GM12878 (cell line): Measurements from ENCODE around the gene SESN1. TPM values are rescaled to one million over a fixed set of nuclear protein-coding genes. Genes with fewer than 3 reads are reported as not detected.

Source experiments
- CBFB ChIP-seq: IDR thresholded peaks from 2 replicates; pipeline ENCODE4 v1.6.1; 2016; ENCODE audit warnings: antibody characterized with exemption, low read depth
- DPF2 ChIP-seq: fragments of 450-650 bp; IDR thresholded peaks from 2 replicates; pipeline ENCODE4 v1.6.1; 2017; ENCODE audit warnings: mild to moderate bottlenecking
- ETV6 ChIP-seq, 2 experiments: fragments of 450-650 bp in 1 of 2; IDR thresholded peaks in 1 of 2; conservative IDR thresholded peaks in 1 of 2; 2 replicates each; pipeline ENCODE4 v1.6.1; 2014; ENCODE audit warnings: antibody characterized with exemption in 1 of 2, borderline replicate concordance in 1 of 2, low read depth in 1 of 2, mild to moderate bottlenecking in 1 of 2, moderate library complexity in 1 of 2
- FOXK2 ChIP-seq: fragments of 450-650 bp; IDR thresholded peaks from 2 replicates; pipeline ENCODE4 v1.6.1; 2017; ENCODE audit warnings: mild to moderate bottlenecking, moderate library complexity
- IKZF1 ChIP-seq: fragments of 450-650 bp; conservative IDR thresholded peaks from 2 replicates; pipeline ENCODE4 v1.6.1; 2017; ENCODE audit warnings: antibody characterized with exemption, mild to moderate bottlenecking
- JUNB ChIP-seq: IDR thresholded peaks from 2 replicates; pipeline ENCODE4 v1.6.1; 2016; ENCODE audit warnings: antibody characterized with exemption, mild to moderate bottlenecking
- KAT2A ChIP-seq: conservative IDR thresholded peaks from 2 replicates; pipeline ENCODE4 v1.6.1; 2011; ENCODE audit warnings: low read depth, low read length; ENCODE audit not compliant: control insufficient read depth
- KDM1A ChIP-seq: fragments of 200-600 bp; sonication (generic); IDR thresholded peaks from 2 replicates; pipeline ENCODE4 v1.6.1; 2016; ENCODE audit warnings: borderline replicate concordance
- MEF2A ChIP-seq: IDR thresholded peaks from 2 replicates; pipeline ENCODE4 v1.6.1; 2011; ENCODE audit warnings: low read depth, mild to moderate bottlenecking, low read length, moderate library complexity; ENCODE audit not compliant: insufficient read depth
- NBN ChIP-seq: fragments of 450-650 bp; IDR thresholded peaks from 2 replicates; pipeline ENCODE4 v1.6.1; 2016
- SREBF2 ChIP-seq: IDR thresholded peaks from 2 replicates; pipeline ENCODE4 v1.6.1; 2012; ENCODE audit warnings: mild to moderate bottlenecking, low read length
- TARDBP ChIP-seq: IDR thresholded peaks from 2 replicates; pipeline ENCODE4 v1.6.1; 2016; ENCODE audit warnings: borderline replicate concordance
- TCF12 ChIP-seq: IDR thresholded peaks from 2 replicates; pipeline ENCODE4 v1.6.1; 2011; ENCODE audit warnings: low read depth, mild to moderate bottlenecking, low read length
- YY1 ChIP-seq: IDR thresholded peaks from 2 replicates; pipeline ENCODE4 v1.6.1; 2011; ENCODE audit warnings: low read depth, mild to moderate bottlenecking, low read length
- polyA plus RNA-seq, 11 experiments: library from polyadenylated mRNA; depleted of rRNA in 4 of 11; unstranded in 6 of 11; stranded (reverse) in 5 of 11; fragments of >200 nt; fragmentation: Nextera tagmentation in 4 of 11; fragmentation: Illumina TruSeq in 1 of 11; extraction: Ambion mirVana in 4 of 11; extraction: Trizol in 1 of 11; gene quantifications; 1 replicate in 1 of 11; 2 replicates in 10 of 11; pipeline versions ENCODE4 v1.2.1 to v1.2.3, GENCODE V29; 2011 to 2016; ENCODE audit warnings: inconsistent platforms in 2 of 11, missing spikeins in 2 of 11, low read depth in 1 of 11
- total RNA-seq, 4 experiments: library from RNA; depleted of rRNA in 3 of 4; stranded (reverse); fragments of >200 nt in 3 of 4; fragmentation: Illumina TruSeq in 1 of 4; extraction: Trizol in 1 of 4; gene quantifications; 2 replicates each; pipeline versions ENCODE4 v1.2.1 to v1.2.3, GENCODE V29; 2013 to 2021
- TF ChIP-seq, protein P1 (sequence below): fragments of 150-350 bp; IDR thresholded peaks from 2 replicates; pipeline ENCODE4 v1.6.1; 2014; ENCODE audit warnings: mild to moderate bottlenecking, low read depth, low read length
- TF ChIP-seq, protein P2 (sequence below): IDR thresholded peaks from 2 replicates; pipeline ENCODE4 v1.6.1; 2011; ENCODE audit warnings: mild to moderate bottlenecking, low read depth, low read length, moderate library complexity; ENCODE audit not compliant: insufficient replicate concordance
- TF ChIP-seq, protein P3 (sequence below): fragments of 450-650 bp; IDR thresholded peaks from 2 replicates; pipeline ENCODE4 v1.6.1; 2016; ENCODE audit warnings: mild to moderate bottlenecking
- TF ChIP-seq, protein P4 (sequence below): fragments of 450-650 bp; IDR thresholded peaks from 2 replicates; pipeline ENCODE4 v1.6.1; 2016; ENCODE audit warnings: mild to moderate bottlenecking, moderate library complexity, borderline replicate concordance
- TF ChIP-seq, protein P5 (sequence below): fragments of 450-650 bp; formaldehyde crosslinking; IDR thresholded peaks from 2 replicates; pipeline ENCODE4 v1.4.0; 2020; ENCODE audit warnings: mild to moderate bottlenecking, moderate library complexity

The SESN1 gene
- total and polyA plus RNA-seq, 10 of the 15 experiments (the other 5 are each of a cell fraction or from before 2014, with no cell fraction given): 1.3 to 13.0 (median 3.3) TPM

DNA sequence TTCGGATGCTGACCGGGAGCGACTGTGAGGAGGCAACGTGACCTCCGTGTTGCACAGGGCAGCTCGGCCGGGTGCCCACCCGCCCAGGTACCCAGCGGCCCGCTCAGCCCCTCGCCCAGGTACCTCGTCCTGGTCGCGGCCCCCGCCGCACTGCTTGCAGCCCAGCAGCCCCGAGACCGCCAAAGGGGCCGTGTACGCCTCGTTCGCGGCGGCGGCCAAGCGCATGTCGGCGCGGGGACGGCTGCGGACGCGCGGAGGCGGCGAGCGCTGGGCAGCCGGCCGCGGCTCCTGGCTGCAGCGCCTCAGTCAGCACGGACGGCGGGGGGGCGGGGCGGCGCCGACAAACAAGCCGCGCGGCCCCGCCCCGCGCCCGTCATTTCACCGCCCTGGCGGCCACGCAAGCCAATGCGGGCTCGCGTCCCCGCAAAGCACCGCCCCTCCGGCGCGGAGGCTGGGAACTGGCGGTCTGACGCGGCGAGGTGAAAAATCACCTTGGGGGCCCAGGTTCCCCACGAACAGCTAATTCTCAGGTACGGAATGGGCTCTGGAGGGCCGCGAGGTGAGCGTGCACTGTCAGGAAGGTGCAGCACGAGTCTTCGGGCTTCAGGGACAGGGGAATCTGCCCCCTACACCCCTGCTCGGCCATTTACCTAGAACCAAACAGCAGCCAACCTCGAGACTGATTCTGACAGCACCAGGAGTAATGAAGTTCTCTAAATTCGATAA lies 85.2 kb downstream of the SESN1 start (continued):
- TF ChIP-seq MEF2A (no peak), JUNB (no peak), KDM1A (no peak), CBFB (no peak), NBN (no peak), FOXK2 (no peak), IKZF1 (peak; percentile 71), TARDBP (no peak), SREBF2 (no peak), DPF2 (peak; percentile 100), KAT2A (no peak), TCF12 (no peak), ETV6 (conservative IDR thresholded peaks at IDR 0.05 in 1 of 2, IDR thresholded peaks at IDR 0.05 in 1 of 2; ENCODE audit: borderline replicate concordance in 1 of 2, low read depth in 1 of 2) (no peak), YY1 (0 out of 2 replicates have a peak, but pooled peaks have one; percentile 25)
- TF ChIP-seq, protein P1, sequence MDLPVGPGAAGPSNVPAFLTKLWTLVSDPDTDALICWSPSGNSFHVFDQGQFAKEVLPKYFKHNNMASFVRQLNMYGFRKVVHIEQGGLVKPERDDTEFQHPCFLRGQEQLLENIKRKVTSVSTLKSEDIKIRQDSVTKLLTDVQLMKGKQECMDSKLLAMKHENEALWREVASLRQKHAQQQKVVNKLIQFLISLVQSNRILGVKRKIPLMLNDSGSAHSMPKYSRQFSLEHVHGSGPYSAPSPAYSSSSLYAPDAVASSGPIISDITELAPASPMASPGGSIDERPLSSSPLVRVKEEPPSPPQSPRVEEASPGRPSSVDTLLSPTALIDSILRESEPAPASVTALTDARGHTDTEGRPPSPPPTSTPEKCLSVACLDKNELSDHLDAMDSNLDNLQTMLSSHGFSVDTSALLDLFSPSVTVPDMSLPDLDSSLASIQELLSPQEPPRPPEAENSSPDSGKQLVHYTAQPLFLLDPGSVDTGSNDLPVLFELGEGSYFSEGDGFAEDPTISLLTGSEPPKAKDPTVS: no peak
- TF ChIP-seq, protein P2, sequence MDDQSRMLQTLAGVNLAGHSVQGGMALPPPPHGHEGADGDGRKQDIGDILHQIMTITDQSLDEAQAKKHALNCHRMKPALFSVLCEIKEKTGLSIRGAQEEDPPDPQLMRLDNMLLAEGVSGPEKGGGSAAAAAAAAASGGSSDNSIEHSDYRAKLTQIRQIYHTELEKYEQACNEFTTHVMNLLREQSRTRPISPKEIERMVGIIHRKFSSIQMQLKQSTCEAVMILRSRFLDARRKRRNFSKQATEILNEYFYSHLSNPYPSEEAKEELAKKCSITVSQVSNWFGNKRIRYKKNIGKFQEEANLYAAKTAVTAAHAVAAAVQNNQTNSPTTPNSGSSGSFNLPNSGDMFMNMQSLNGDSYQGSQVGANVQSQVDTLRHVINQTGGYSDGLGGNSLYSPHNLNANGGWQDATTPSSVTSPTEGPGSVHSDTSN: peak; percentile 97
- TF ChIP-seq, protein P3, sequence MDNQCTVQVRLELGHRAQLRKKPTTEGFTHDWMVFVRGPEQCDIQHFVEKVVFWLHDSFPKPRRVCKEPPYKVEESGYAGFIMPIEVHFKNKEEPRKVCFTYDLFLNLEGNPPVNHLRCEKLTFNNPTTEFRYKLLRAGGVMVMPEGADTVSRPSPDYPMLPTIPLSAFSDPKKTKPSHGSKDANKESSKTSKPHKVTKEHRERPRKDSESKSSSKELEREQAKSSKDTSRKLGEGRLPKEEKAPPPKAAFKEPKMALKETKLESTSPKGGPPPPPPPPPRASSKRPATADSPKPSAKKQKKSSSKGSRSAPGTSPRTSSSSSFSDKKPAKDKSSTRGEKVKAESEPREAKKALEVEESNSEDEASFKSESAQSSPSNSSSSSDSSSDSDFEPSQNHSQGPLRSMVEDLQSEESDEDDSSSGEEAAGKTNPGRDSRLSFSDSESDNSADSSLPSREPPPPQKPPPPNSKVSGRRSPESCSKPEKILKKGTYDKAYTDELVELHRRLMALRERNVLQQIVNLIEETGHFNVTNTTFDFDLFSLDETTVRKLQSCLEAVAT: no peak
- TF ChIP-seq, protein P4, sequence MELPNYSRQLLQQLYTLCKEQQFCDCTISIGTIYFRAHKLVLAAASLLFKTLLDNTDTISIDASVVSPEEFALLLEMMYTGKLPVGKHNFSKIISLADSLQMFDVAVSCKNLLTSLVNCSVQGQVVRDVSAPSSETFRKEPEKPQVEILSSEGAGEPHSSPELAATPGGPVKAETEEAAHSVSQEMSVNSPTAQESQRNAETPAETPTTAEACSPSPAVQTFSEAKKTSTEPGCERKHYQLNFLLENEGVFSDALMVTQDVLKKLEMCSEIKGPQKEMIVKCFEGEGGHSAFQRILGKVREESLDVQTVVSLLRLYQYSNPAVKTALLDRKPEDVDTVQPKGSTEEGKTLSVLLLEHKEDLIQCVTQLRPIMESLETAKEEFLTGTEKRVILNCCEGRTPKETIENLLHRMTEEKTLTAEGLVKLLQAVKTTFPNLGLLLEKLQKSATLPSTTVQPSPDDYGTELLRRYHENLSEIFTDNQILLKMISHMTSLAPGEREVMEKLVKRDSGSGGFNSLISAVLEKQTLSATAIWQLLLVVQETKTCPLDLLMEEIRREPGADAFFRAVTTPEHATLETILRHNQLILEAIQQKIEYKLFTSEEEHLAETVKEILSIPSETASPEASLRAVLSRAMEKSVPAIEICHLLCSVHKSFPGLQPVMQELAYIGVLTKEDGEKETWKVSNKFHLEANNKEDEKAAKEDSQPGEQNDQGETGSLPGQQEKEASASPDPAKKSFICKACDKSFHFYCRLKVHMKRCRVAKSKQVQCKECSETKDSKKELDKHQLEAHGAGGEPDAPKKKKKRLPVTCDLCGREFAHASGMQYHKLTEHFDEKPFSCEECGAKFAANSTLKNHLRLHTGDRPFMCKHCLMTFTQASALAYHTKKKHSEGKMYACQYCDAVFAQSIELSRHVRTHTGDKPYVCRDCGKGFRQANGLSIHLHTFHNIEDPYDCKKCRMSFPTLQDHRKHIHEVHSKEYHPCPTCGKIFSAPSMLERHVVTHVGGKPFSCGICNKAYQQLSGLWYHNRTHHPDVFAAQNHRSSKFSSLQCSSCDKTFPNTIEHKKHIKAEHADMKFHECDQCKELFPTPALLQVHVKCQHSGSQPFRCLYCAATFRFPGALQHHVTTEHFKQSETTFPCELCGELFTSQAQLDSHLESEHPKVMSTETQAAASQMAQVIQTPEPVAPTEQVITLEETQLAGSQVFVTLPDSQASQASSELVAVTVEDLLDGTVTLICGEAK: no peak
- TF ChIP-seq, protein P5, sequence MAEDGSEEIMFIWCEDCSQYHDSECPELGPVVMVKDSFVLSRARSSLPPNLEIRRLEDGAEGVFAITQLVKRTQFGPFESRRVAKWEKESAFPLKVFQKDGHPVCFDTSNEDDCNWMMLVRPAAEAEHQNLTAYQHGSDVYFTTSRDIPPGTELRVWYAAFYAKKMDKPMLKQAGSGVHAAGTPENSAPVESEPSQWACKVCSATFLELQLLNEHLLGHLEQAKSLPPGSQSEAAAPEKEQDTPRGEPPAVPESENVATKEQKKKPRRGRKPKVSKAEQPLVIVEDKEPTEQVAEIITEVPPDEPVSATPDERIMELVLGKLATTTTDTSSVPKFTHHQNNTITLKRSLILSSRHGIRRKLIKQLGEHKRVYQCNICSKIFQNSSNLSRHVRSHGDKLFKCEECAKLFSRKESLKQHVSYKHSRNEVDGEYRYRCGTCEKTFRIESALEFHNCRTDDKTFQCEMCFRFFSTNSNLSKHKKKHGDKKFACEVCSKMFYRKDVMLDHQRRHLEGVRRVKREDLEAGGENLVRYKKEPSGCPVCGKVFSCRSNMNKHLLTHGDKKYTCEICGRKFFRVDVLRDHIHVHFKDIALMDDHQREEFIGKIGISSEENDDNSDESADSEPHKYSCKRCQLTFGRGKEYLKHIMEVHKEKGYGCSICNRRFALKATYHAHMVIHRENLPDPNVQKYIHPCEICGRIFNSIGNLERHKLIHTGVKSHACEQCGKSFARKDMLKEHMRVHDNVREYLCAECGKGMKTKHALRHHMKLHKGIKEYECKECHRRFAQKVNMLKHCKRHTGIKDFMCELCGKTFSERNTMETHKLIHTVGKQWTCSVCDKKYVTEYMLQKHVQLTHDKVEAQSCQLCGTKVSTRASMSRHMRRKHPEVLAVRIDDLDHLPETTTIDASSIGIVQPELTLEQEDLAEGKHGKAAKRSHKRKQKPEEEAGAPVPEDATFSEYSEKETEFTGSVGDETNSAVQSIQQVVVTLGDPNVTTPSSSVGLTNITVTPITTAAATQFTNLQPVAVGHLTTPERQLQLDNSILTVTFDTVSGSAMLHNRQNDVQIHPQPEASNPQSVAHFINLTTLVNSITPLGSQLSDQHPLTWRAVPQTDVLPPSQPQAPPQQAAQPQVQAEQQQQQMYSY: no peak
